Body of pancreas (tissue), 4 donors: Measurements from ENCODE around the gene VWA8.

Experiments used
- CTCF ChIP-seq, 7 experiments: fragments of 450-650 bp in 4 of 7; fragments of 200-600 bp in 3 of 7; sonication (generic) in 3 of 7; IDR thresholded peaks; one replicate each; pipeline ENCODE4 v1.5.1; 2016 to 2019; ENCODE audit warnings: antibody characterized with exemption in 7 of 7
- POLR2A ChIP-seq, 3 donors: fragments of 450-650 bp; IDR thresholded peaks; one replicate each; pipeline ENCODE4 v1.6.1; 2016; ENCODE audit warnings: antibody characterized with exemption in 3 of 3, mild to moderate bottlenecking in 2 of 3

DNA sequence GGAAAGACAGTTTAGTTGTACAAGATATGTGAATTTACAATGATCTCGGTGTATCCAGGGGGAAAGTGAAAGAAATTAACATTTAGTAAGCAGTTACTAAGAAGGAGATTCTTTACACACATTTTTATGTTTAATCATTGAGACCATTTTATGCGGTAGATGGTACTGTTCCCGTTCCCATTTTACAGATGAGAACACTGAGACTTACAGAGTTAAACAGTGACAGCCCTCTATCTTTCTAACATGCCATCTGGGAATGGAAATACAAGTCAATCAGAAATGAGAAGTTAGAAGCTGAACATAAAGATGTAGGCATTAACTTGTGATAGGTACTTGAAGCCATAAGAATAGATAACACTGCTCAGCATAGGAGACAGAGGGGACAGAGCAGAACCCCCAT is 144.9 kb downstream of the VWA8 start:
- TF ChIP-seq CTCF (IDR thresholded peaks at IDR 0.05), result no peak
- TF ChIP-seq POLR2A (IDR thresholded peaks at IDR 0.05), result no peak
